C4-2B (cell line): ENCODE data around the gene SYT1.

ENCODE experiments used
- CTCF ChIP-seq: fragments of 450-650 bp; conservative IDR thresholded peaks from 2 replicates; pipeline ENCODE4 v1.5.1; 2017; ENCODE audit warnings: mild to moderate bottlenecking
- ZFX ChIP-seq: fragments of 450-650 bp; IDR thresholded peaks from 2 replicates; pipeline ENCODE4 v1.6.1; 2017

GRCh38 chr12:79267580-79267979 lies 403.0 kb downstream of the SYT1 start:
- TF ChIP-seq CTCF (no peak), ZFX (no peak)
